Measurements from ENCODE around the gene DVL1. TPM values are rescaled to one million over a fixed set of nuclear protein-coding genes. Genes with fewer than 3 reads are reported as not detected.

Gene DVL1
- total and polyA plus RNA-seq, 9 of the 15 experiments (the other 6 are each of a cell fraction or from before 2014, with no cell fraction given), result 0.62 to 135 (median 24.3) TPM

GRCh38 chr1:1312450-1313314 lies 36.5 kb downstream of the DVL1 start (continued):
- TF ChIP-seq THAP12 (CRISPR knock-in tag; IDR thresholded peaks at IDR 0.05), result no peak
- TF ChIP-seq MTA2 (IDR thresholded peaks at IDR 0.05; ENCODE audit: low read depth), result no peak
- TF ChIP-seq CREB3 (tag; conservative IDR thresholded peaks at IDR 0.05; ENCODE audit: low read depth), result no peak
- TF ChIP-seq PCBP1 (IDR thresholded peaks at IDR 0.05; ENCODE audit: low read depth, low read length, poor library complexity, severe bottlenecking), result peak; percentile 6
- TF ChIP-seq TCF3 (CRISPR knock-in tag; IDR thresholded peaks at IDR 0.05), result no peak
- no peak for TF ChIP-seq ZHX1 (conservative IDR thresholded peaks at IDR 0.05; ENCODE audit: low read length)
- TF ChIP-seq E2F5 (CRISPR knock-in tag; IDR thresholded peaks at IDR 0.05), result no peak
- TF ChIP-seq POU5F1 (IDR thresholded peaks at IDR 0.05; ENCODE audit: borderline replicate concordance, low read depth, low read length, partially characterized antibody), result no peak
- TF ChIP-seq GTF2A2 (tag; IDR thresholded peaks at IDR 0.05), result no peak
- no peak for TF ChIP-seq SAP30 (IDR thresholded peaks at IDR 0.05; ENCODE audit: borderline replicate concordance, insufficient read depth, low read depth, low read length, poor library complexity, severe bottlenecking)
- no peak for TF ChIP-seq POLR2H (tag; IDR thresholded peaks at IDR 0.05; ENCODE audit: low read depth)
- TF ChIP-seq ZBTB2 (IDR thresholded peaks at IDR 0.05), result no peak
- no peak for TF ChIP-seq TRIM24 (IDR thresholded peaks at IDR 0.05)
- TF ChIP-seq ETV1 (tag; conservative IDR thresholded peaks at IDR 0.05; ENCODE audit: low read depth), result no peak
- no peak for TF ChIP-seq ZNF253 (CRISPR knock-in tag; conservative IDR thresholded peaks at IDR 0.05)
- TF ChIP-seq TBL1XR1 (IDR thresholded peaks at IDR 0.05; ENCODE audit: low read length in 2 of 2), result no peak
